HepG2 (cell line): ENCODE measurements around the gene PGPEP1. TPM values are rescaled to one million over a fixed set of nuclear protein-coding genes. Genes with fewer than 3 reads are reported as not detected.
A peak's percentile ranks its signal among the peaks of the same experiment; 100 is the strongest.

Experiments used
- CEBPB ChIP-seq: IDR thresholded peaks from 2 replicates; pipeline ENCODE4 v1.6.1; 2011; ENCODE audit warnings: low read depth, low read length, improper control_type of control experiment, borderline replicate concordance
- DPF2 ChIP-seq: sonication (generic); formaldehyde crosslinking; IDR thresholded peaks from 2 replicates; pipeline ENCODE4 v1.4.0; 2020; ENCODE audit warnings: mild to moderate bottlenecking, low read depth, missing genetic modification reagents, borderline replicate concordance
- MEIS1 ChIP-seq: sonication (generic); formaldehyde crosslinking; IDR thresholded peaks from 2 replicates; pipeline ENCODE4 v1.9.0; 2021; ENCODE audit warnings: mild to moderate bottlenecking, missing genetic modification reagents, moderate library complexity, borderline replicate concordance
- POGZ ChIP-seq: sonication (generic); formaldehyde crosslinking; IDR thresholded peaks from 2 replicates; pipeline ENCODE4 v1.4.0; 2020; ENCODE audit warnings: mild to moderate bottlenecking, missing genetic modification reagents
- RFX5 ChIP-seq: IDR thresholded peaks from 2 replicates; pipeline ENCODE4 v1.6.1; 2011; ENCODE audit warnings: low read depth, low read length, improper control_type of control experiment
- RXRB ChIP-seq: IDR thresholded peaks from 2 replicates; pipeline ENCODE4 v1.6.1; 2016; ENCODE audit warnings: borderline replicate concordance, missing genetic modification reagents, missing compliant biosample characterization
- THAP11 ChIP-seq: IDR thresholded peaks from 2 replicates; pipeline ENCODE4 v1.6.1; 2016; ENCODE audit warnings: missing biosample characterization, missing genetic modification reagents
- ZNF234 ChIP-seq: sonication (generic); formaldehyde crosslinking; conservative IDR thresholded peaks from 2 replicates; pipeline ENCODE4 v1.5.1; 2020; ENCODE audit warnings: mild to moderate bottlenecking, missing genetic modification reagents
- ZNF317 ChIP-seq: sonication (generic); formaldehyde crosslinking; IDR thresholded peaks from 2 replicates; pipeline ENCODE4 v1.5.0; 2020; ENCODE audit warnings: mild to moderate bottlenecking, missing genetic modification reagents
- ZNF335 ChIP-seq: sonication (generic); formaldehyde crosslinking; IDR thresholded peaks from 2 replicates; pipeline ENCODE4 v1.4.0; 2020; ENCODE audit warnings: missing genetic modification reagents
- ZNF547 ChIP-seq: sonication (generic); formaldehyde crosslinking; IDR thresholded peaks from 2 replicates; pipeline ENCODE4 v1.5.1; 2020; ENCODE audit warnings: mild to moderate bottlenecking, missing genetic modification reagents
- polyA plus RNA-seq, 8 experiments: library from polyadenylated mRNA; depleted of rRNA in 3 of 8; stranded (reverse) in 7 of 8; unstranded in 1 of 8; fragments of >200 nt; fragmentation: Illumina TruSeq in 4 of 8; extraction: Trizol in 4 of 8; gene quantifications; 2 replicates each; pipeline versions ENCODE4 v1.2.1 to v1.2.3, GENCODE V29; 2011 to 2016; ENCODE audit warnings: low read depth in 4 of 8, missing spikeins in 1 of 8, mixed read lengths in 1 of 8; ENCODE audit not compliant: insufficient read depth in 1 of 8
- total RNA-seq, 5 experiments: library from RNA; depleted of rRNA; stranded (reverse); fragments of >200 nt; fragmentation: Illumina TruSeq; extraction: Trizol; gene quantifications; 2 replicates each; pipeline ENCODE4 v1.2.3, GENCODE V29; 2016; ENCODE audit warnings: low read depth in 1 of 5
- TF ChIP-seq, protein P1 (sequence below): sonication (generic); formaldehyde crosslinking; conservative IDR thresholded peaks from 2 replicates; pipeline ENCODE4 v1.4.0; 2020; ENCODE audit warnings: mild to moderate bottlenecking, missing genetic modification reagents, moderate library complexity
- TF ChIP-seq, protein P2 (sequence below): sonication (generic); formaldehyde crosslinking; IDR thresholded peaks from 2 replicates; pipeline ENCODE4 v1.5.0; 2020; ENCODE audit warnings: missing genetic modification reagents
- TF ChIP-seq, protein P3 (sequence below): sonication (generic); formaldehyde crosslinking; conservative IDR thresholded peaks from 2 replicates; pipeline ENCODE4 v1.4.0; 2020; ENCODE audit warnings: missing genetic modification reagents
- TF ChIP-seq, protein P4 (sequence below): sonication (generic); formaldehyde crosslinking; IDR thresholded peaks from 2 replicates; pipeline ENCODE4 v1.4.0; 2020; ENCODE audit warnings: missing genetic modification reagents, borderline replicate concordance
- TF ChIP-seq, protein P5 (sequence below): sonication (generic); formaldehyde crosslinking; IDR thresholded peaks from 2 replicates; pipeline ENCODE4 v1.8.0; 2022; ENCODE audit warnings: mild to moderate bottlenecking, missing genetic modification reagents, moderate library complexity
- TF ChIP-seq, protein P6 (sequence below): sonication (generic); formaldehyde crosslinking; IDR thresholded peaks from 2 replicates; pipeline ENCODE4 v1.4.0; 2020; ENCODE audit warnings: missing genetic modification reagents

PGPEP1 gene
- total and polyA plus RNA-seq, 2 of the 13 experiments (the other 11 are each of a cell fraction or from before 2014, with no cell fraction given): 53.1 to 56.6 TPM

DNA sequence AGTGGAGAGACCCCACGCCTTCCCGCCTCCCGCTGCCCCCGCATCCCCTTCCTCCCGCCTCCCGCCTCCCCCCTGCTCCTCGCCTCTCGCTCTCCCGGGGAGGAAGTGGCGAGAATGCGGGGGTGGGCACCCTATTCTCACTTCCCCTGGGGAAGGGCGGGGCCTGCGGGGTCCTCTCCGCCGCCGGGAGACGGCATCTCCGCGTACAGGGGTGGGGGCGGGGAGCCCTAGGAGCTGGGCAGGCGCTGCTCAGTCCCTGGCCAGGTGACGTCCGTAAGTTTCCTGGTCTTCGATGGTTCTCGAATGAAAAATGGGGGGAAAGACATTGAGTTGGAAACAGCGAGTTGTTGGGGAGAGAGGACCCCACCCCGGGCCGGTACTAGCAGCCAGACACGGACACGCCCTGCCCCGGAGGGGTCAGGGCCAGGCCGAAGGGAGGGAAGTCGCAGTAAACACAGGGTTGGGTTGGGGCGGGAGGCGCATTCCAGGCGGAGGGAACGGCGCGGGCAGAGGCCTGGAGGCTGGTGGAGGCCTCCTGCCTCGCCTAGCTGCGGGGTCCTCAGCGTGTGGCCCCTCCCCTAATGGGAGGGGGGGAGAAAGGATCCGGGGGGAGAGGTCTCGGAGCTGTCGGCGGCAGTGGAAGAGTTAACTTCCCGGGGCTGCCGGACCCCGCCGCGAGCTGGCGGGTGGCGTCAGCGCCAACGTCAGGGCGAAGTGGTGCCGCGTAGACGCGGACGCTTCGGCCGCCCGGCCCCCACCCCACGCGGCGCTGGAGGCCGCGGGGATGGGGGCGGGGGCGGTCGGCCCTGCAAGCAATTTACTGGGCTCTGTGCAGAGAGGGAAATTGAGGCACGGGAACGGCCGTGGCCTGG, 48.6 kb upstream of the PGPEP1 start (continued):
- TF ChIP-seq, protein P1, sequence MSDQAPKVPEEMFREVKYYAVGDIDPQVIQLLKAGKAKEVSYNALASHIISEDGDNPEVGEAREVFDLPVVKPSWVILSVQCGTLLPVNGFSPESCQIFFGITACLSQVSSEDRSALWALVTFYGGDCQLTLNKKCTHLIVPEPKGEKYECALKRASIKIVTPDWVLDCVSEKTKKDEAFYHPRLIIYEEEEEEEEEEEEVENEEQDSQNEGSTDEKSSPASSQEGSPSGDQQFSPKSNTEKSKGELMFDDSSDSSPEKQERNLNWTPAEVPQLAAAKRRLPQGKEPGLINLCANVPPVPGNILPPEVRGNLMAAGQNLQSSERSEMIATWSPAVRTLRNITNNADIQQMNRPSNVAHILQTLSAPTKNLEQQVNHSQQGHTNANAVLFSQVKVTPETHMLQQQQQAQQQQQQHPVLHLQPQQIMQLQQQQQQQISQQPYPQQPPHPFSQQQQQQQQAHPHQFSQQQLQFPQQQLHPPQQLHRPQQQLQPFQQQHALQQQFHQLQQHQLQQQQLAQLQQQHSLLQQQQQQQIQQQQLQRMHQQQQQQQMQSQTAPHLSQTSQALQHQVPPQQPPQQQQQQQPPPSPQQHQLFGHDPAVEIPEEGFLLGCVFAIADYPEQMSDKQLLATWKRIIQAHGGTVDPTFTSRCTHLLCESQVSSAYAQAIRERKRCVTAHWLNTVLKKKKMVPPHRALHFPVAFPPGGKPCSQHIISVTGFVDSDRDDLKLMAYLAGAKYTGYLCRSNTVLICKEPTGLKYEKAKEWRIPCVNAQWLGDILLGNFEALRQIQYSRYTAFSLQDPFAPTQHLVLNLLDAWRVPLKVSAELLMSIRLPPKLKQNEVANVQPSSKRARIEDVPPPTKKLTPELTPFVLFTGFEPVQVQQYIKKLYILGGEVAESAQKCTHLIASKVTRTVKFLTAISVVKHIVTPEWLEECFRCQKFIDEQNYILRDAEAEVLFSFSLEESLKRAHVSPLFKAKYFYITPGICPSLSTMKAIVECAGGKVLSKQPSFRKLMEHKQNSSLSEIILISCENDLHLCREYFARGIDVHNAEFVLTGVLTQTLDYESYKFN (CRISPR knock-in tag): peak; percentile 76
- TF ChIP-seq RFX5 (no peak), ZNF335 (CRISPR knock-in tag) (peak; percentile 24; the same call in 1 of the 2 replicates), ZNF234 (CRISPR knock-in tag) (no peak), POGZ (CRISPR knock-in tag) (no peak), THAP11 (CRISPR knock-in tag) (peak; percentile 51; the same call in 1 of the 2 replicates), RXRB (peak; percentile 90), MEIS1 (CRISPR knock-in tag) (peak; percentile 84), CEBPB (no peak), DPF2 (CRISPR knock-in tag) (peak; percentile 68; the same call in 1 of the 2 replicates), ZNF547 (CRISPR knock-in tag) (peak; percentile 79), ZNF317 (CRISPR knock-in tag) (no peak)
- TF ChIP-seq, protein P2, sequence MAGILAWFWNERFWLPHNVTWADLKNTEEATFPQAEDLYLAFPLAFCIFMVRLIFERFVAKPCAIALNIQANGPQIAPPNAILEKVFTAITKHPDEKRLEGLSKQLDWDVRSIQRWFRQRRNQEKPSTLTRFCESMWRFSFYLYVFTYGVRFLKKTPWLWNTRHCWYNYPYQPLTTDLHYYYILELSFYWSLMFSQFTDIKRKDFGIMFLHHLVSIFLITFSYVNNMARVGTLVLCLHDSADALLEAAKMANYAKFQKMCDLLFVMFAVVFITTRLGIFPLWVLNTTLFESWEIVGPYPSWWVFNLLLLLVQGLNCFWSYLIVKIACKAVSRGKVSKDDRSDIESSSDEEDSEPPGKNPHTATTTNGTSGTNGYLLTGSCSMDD (CRISPR knock-in tag): no peak
- TF ChIP-seq, protein P3, sequence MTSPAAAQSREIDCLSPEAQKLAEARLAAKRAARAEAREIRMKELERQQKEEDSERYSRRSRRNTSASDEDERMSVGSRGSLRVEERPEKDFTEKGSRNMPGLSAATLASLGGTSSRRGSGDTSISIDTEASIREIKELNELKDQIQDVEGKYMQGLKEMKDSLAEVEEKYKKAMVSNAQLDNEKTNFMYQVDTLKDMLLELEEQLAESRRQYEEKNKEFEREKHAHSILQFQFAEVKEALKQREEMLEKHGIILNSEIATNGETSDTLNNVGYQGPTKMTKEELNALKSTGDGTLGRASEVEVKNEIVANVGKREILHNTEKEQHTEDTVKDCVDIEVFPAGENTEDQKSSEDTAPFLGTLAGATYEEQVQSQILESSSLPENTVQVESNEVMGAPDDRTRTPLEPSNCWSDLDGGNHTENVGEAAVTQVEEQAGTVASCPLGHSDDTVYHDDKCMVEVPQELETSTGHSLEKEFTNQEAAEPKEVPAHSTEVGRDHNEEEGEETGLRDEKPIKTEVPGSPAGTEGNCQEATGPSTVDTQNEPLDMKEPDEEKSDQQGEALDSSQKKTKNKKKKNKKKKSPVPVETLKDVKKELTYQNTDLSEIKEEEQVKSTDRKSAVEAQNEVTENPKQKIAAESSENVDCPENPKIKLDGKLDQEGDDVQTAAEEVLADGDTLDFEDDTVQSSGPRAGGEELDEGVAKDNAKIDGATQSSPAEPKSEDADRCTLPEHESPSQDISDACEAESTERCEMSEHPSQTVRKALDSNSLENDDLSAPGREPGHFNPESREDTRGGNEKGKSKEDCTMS (CRISPR knock-in tag): no peak
- TF ChIP-seq, protein P4, sequence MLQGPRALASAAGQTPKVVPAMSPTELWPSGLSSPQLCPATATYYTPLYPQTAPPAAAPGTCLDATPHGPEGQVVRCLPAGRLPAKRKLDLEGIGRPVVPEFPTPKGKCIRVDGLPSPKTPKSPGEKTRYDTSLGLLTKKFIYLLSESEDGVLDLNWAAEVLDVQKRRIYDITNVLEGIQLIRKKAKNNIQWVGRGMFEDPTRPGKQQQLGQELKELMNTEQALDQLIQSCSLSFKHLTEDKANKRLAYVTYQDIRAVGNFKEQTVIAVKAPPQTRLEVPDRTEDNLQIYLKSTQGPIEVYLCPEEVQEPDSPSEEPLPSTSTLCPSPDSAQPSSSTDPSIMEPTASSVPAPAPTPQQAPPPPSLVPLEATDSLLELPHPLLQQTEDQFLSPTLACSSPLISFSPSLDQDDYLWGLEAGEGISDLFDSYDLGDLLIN (CRISPR knock-in tag): no peak
- TF ChIP-seq, protein P5, sequence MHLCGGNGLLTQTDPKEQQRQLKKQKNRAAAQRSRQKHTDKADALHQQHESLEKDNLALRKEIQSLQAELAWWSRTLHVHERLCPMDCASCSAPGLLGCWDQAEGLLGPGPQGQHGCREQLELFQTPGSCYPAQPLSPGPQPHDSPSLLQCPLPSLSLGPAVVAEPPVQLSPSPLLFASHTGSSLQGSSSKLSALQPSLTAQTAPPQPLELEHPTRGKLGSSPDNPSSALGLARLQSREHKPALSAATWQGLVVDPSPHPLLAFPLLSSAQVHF: 0 out of 2 replicates have a peak, but pooled peaks have one; percentile 64
- TF ChIP-seq, protein P6, sequence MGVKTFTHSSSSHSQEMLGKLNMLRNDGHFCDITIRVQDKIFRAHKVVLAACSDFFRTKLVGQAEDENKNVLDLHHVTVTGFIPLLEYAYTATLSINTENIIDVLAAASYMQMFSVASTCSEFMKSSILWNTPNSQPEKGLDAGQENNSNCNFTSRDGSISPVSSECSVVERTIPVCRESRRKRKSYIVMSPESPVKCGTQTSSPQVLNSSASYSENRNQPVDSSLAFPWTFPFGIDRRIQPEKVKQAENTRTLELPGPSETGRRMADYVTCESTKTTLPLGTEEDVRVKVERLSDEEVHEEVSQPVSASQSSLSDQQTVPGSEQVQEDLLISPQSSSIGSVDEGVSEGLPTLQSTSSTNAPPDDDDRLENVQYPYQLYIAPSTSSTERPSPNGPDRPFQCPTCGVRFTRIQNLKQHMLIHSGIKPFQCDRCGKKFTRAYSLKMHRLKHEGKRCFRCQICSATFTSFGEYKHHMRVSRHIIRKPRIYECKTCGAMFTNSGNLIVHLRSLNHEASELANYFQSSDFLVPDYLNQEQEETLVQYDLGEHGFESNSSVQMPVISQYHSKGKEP (CRISPR knock-in tag): no peak
